A549 (cell line): Measurements from ENCODE around the gene NUMB. TPM values are rescaled to one million over a fixed set of nuclear protein-coding genes. Genes with fewer than 3 reads are reported as not detected.

Source experiments
- ATAC-seq, 2 experiments: fragments of 200-7000 bp in 1 of 2; fragments of >200 bp in 1 of 2; cut with Nextera tagmentation in 1 of 2; cut with Tn5 transposase in 1 of 2; 3 replicates each; pipeline versions ENCODE4 v1.8.0 to v1.9.1; 2018 to 2020; ENCODE audit warnings: mild to moderate bottlenecking in 1 of 2, moderate library complexity in 1 of 2
- CTCF ChIA-PET: fragments of 300-600 bp; sonication (Branson Sonifier 250); formaldehyde crosslinking; extraction: SDS; loops from one replicate; lab custom pipeline; 2021; ENCODE audit warnings: antibody characterized with exemption, inconsistent platforms; lab: Yijun Ruan, JAX
- POLR2A ChIA-PET: fragments of 350-600 bp; formaldehyde crosslinking; extraction: SDS; loops from one replicate; lab custom pipeline; 2021; ENCODE audit warnings: antibody characterized with exemption, inconsistent platforms; lab: Yijun Ruan, JAX
- DNase-seq, 2 experiments: peaks; one replicate each; pipeline versions ENCODE4 v3.0.0 to v3.0.0-alpha.2; 2011 to 2016; ENCODE audit warnings: low read depth in 1 of 2, low spot score in 1 of 2
- FAIRE-seq: peaks from 2 replicates; lab custom pipeline; 2011; peaks lifted over from hg19 to GRCh38; lab: Jason Lieb, UNC
- H3K27ac ChIP-seq, 2 experiments: fragments of >200 bp; sonication (Bioruptor Twin); formaldehyde crosslinking; 3 replicates each; pipeline ENCODE4 v1.5.1; 2016 to 2017
- H3K4me1 ChIP-seq: fragments of >200 bp; sonication (Bioruptor Twin); formaldehyde crosslinking; 3 replicates; pipeline ENCODE4 v1.6.1; 2016
- H3K4me2 ChIP-seq: fragments of >200 bp; sonication (Bioruptor Twin); formaldehyde crosslinking; 3 replicates; pipeline ENCODE4 v1.6.1; 2016
- H3K4me3 ChIP-seq: fragments of >200 bp; sonication (Bioruptor Twin); formaldehyde crosslinking; 3 replicates; pipeline ENCODE4 v1.5.1; 2016
- H3K9me3 ChIP-seq: fragments of >200 bp; sonication (Bioruptor Twin); formaldehyde crosslinking; 3 replicates; pipeline ENCODE4 v1.6.1; 2016
- BHLHE40 ChIP-seq: IDR thresholded peaks from 2 replicates; pipeline ENCODE4 v1.6.1; 2012; ENCODE audit warnings: low read depth, low read length, inconsistent platforms
- CBX2 ChIP-seq: fragments of 200-600 bp; sonication (generic); IDR thresholded peaks from 2 replicates; pipeline ENCODE4 v1.6.1; 2016; ENCODE audit warnings: low read depth, mild to moderate bottlenecking, borderline replicate concordance
- CBX8 ChIP-seq: fragments of 200-600 bp; sonication (generic); IDR thresholded peaks from 2 replicates; pipeline ENCODE4 v1.6.1; 2016
- CEBPB ChIP-seq, 2 experiments: fragments of >200 bp in 1 of 2; sonication (Bioruptor Twin) in 1 of 2; formaldehyde crosslinking in 1 of 2; IDR thresholded peaks; 2 replicates each; pipeline ENCODE4 v1.6.1; 2012 to 2016
- CHD2 ChIP-seq: fragments of 150-350 bp; IDR thresholded peaks from 2 replicates; pipeline ENCODE4 v1.6.1; 2014; ENCODE audit warnings: low read length; ENCODE audit not compliant: partially characterized antibody
- CHD4 ChIP-seq: fragments of 200-600 bp; sonication (generic); IDR thresholded peaks from 2 replicates; pipeline ENCODE4 v1.6.1; 2016; ENCODE audit warnings: antibody characterized with exemption, mild to moderate bottlenecking, borderline replicate concordance
- E2F6 ChIP-seq: IDR thresholded peaks from 2 replicates; pipeline ENCODE4 v1.6.1; 2012; ENCODE audit warnings: low read depth, borderline replicate concordance
- EHF ChIP-seq: fragments of 250-450 bp; sonication (Bioruptor Pico); IDR thresholded peaks from 2 replicates; pipeline ENCODE4 v1.5.0; 2020; ENCODE audit warnings: mild to moderate bottlenecking
- ESRRA ChIP-seq: fragments of 150-350 bp; IDR thresholded peaks from 2 replicates; pipeline ENCODE4 v1.6.1; 2014; ENCODE audit warnings: mild to moderate bottlenecking, low read length, borderline replicate concordance
- FOSL2 ChIP-seq, 2 experiments: fragments of 450-650 bp in 1 of 2; fragments of >200 bp in 1 of 2; sonication (Bioruptor Twin) in 1 of 2; formaldehyde crosslinking; IDR thresholded peaks; 2 replicates each; pipeline versions ENCODE4 v1.5.0 to v1.6.1; 2016 to 2020; ENCODE audit warnings: mild to moderate bottlenecking in 1 of 2, moderate library complexity in 1 of 2
- FOXS1 ChIP-seq: fragments of 250-450 bp; sonication (Bioruptor Pico); IDR thresholded peaks from 2 replicates; pipeline ENCODE4 v1.5.0; 2020; ENCODE audit warnings: mild to moderate bottlenecking, moderate library complexity
- HDAC2 ChIP-seq: fragments of 200-600 bp; sonication (generic); IDR thresholded peaks from 2 replicates; pipeline ENCODE4 v1.6.1; 2016
- HMGXB4 ChIP-seq: fragments of 250-450 bp; sonication (Bioruptor Pico); IDR thresholded peaks from 2 replicates; pipeline ENCODE4 v1.5.0; 2021; ENCODE audit warnings: mild to moderate bottlenecking, moderate library complexity, borderline replicate concordance
- HOXB5 ChIP-seq: fragments of 250-450 bp; sonication (Bioruptor Pico); IDR thresholded peaks from 2 replicates; pipeline ENCODE4 v1.5.0; 2020; ENCODE audit warnings: mild to moderate bottlenecking, moderate library complexity
- JUN ChIP-seq, 2 experiments: fragments of >200 bp; sonication (Bioruptor Twin); formaldehyde crosslinking; IDR thresholded peaks; 2 replicates in 1 of 2; 3 replicates in 1 of 2; pipeline ENCODE4 v1.6.1; 2016 to 2017
- KDM1A ChIP-seq: fragments of 200-600 bp; sonication (generic); IDR thresholded peaks from 2 replicates; pipeline ENCODE4 v1.6.1; 2016; ENCODE audit warnings: low read depth, mild to moderate bottlenecking
- KDM5A ChIP-seq: fragments of 200-600 bp; sonication (generic); IDR thresholded peaks from 2 replicates; pipeline ENCODE4 v1.6.1; 2016; ENCODE audit warnings: antibody characterized with exemption, mild to moderate bottlenecking
- NPAS2 ChIP-seq: fragments of 250-450 bp; sonication (Bioruptor Pico); IDR thresholded peaks from 2 replicates; pipeline ENCODE4 v1.8.0; 2022; ENCODE audit warnings: mild to moderate bottlenecking, moderate library complexity, borderline replicate concordance
- NR3C1 ChIP-seq: fragments of >200 bp; sonication (Bioruptor Twin); formaldehyde crosslinking; IDR thresholded peaks from 3 replicates; pipeline ENCODE4 v1.6.1; 2017
- PBX3 ChIP-seq: IDR thresholded peaks from 2 replicates; pipeline ENCODE4 v1.6.1; 2012
- RAD21 ChIP-seq, 2 experiments: fragments of >200 bp in 1 of 2; sonication (Bioruptor Twin) in 1 of 2; formaldehyde crosslinking in 1 of 2; IDR thresholded peaks in 1 of 2; conservative IDR thresholded peaks in 1 of 2; 2 replicates in 1 of 2; 3 replicates in 1 of 2; pipeline ENCODE4 v1.6.1; 2012 to 2018; ENCODE audit warnings: inconsistent platforms in 1 of 2
- RARB ChIP-seq: fragments of 250-450 bp; sonication (Bioruptor Pico); IDR thresholded peaks from 2 replicates; pipeline ENCODE4 v1.8.0; 2021; ENCODE audit warnings: mild to moderate bottlenecking, moderate library complexity
- RCOR1 ChIP-seq: fragments of 150-350 bp; IDR thresholded peaks from 2 replicates; pipeline ENCODE4 v1.6.1; 2014; ENCODE audit warnings: antibody characterized with exemption, low read length, low read depth
- RFX5 ChIP-seq: fragments of 450-650 bp; IDR thresholded peaks from 2 replicates; pipeline ENCODE4 v1.7.1; 2014; ENCODE audit warnings: antibody characterized with exemption, mild to moderate bottlenecking, moderate library complexity
- RNF2 ChIP-seq: fragments of 200-600 bp; sonication (generic); IDR thresholded peaks from 2 replicates; pipeline ENCODE4 v1.6.1; 2016; ENCODE audit warnings: low read depth, mild to moderate bottlenecking, antibody characterized with exemption, moderate library complexity, borderline replicate concordance
- SMC3 ChIP-seq: fragments of >200 bp; sonication (Bioruptor Twin); formaldehyde crosslinking; IDR thresholded peaks from 3 replicates; pipeline ENCODE4 v1.6.1; 2018; ENCODE audit warnings: inconsistent platforms
- TP53 ChIP-seq: fragments of 250-450 bp; sonication (Bioruptor Pico); IDR thresholded peaks from 2 replicates; pipeline ENCODE4 v1.5.0; 2021; ENCODE audit warnings: mild to moderate bottlenecking, moderate library complexity
- USF2 ChIP-seq: fragments of 450-650 bp; IDR thresholded peaks from 2 replicates; pipeline ENCODE4 v1.6.1; 2014; ENCODE audit warnings: antibody characterized with exemption
- ZC3H11A ChIP-seq: fragments of 450-650 bp; IDR thresholded peaks from 2 replicates; pipeline ENCODE4 v1.6.1; 2014; ENCODE audit warnings: antibody characterized with exemption, mild to moderate bottlenecking
- ZFP36 ChIP-seq: fragments of 450-650 bp; IDR thresholded peaks from 2 replicates; pipeline ENCODE4 v1.6.1; 2014; ENCODE audit warnings: borderline replicate concordance; ENCODE audit not compliant: partially characterized antibody
- WGBS: methylation state at CpG from one replicate; pipeline ENCODE4 v1.1.6; 2017; ENCODE audit errors: missing lambda C conversion rate; 5-methylcytosine and 5-hydroxymethylcytosine counted together
- polyA plus RNA-seq, 4 experiments: library from polyadenylated mRNA; depleted of rRNA in 3 of 4; stranded (reverse); fragments of >200 nt; fragmentation: RNase III in 1 of 4; extraction: RNeasy Plus Mini Kit Qiagen cat#74134 plus additional on column Dnase treatment in 1 of 4; gene quantifications; 2 replicates in 3 of 4; 3 replicates in 1 of 4; pipeline ENCODE4 v1.2.3, GENCODE V29; 2011 to 2017

The NUMB gene
- polyA plus RNA-seq, 2 of the 4 experiments (the other 2 are of a cell fraction), result 40.8 to 151 TPM

- no peak overlapping the region for H3K4me3 ChIP-seq
- DNase-seq, result no peak
- TF ChIP-seq CBX2, result no peak
- no peak for TF ChIP-seq NPAS2 (CRISPR knock-in tag)
- no peak for TF ChIP-seq HMGXB4
- TF ChIP-seq RNF2, result no peak
- TF ChIP-seq CHD2, result no peak
- no peak for TF ChIP-seq E2F6
- TF ChIP-seq CHD4, result no peak
- no peak for TF ChIP-seq USF2
- no peak for TF ChIP-seq RCOR1
- no peak for TF ChIP-seq SMC3
- TF ChIP-seq RFX5, result no peak
- no peak for TF ChIP-seq ZFP36
- TF ChIP-seq NR3C1, result no peak
- no peak for TF ChIP-seq RAD21 (conservative IDR thresholded peaks at IDR 0.05 in 1 of 2, IDR thresholded peaks at IDR 0.05 in 1 of 2)
- TF ChIP-seq FOSL2 (IDR thresholded peaks at IDR 0.05), result no peak
- no peak for TF ChIP-seq FOSL2 (CRISPR knock-in tag; IDR thresholded peaks at IDR 0.05)
- no peak for TF ChIP-seq EHF (CRISPR knock-in tag)
- TF ChIP-seq, all 56 proteins: peak for 0
- ChIA-PET POLR2A (no interaction called here), CTCF (interaction anchor here (0.6 to 2.3 kb wide), 5 partner anchors 10 to 306 kb away, joined by 3 to 6 read pairs (median 4); no protein-coding TSS in a partner anchor)
- Histone ChIP-seq H3K9me3 (no peaks in the 10 kb centered on the region), H3K27ac (no peak overlapping the region), H3K4me2 (no peak overlapping the region), H3K4me1 (0 out of 3 replicates have a peak, but pooled peaks cover 3% of the 10 kb centered on the region)
- WGBS, result 86% methylated on average over 15 of the region's 15 CpGs
- ATAC-seq, result no peak
- FAIRE-seq, result no peak
Observed at GRCh38 chr14:73478684-73479083, 20.3 kb upstream of the NUMB start.

- Histone ChIP-seq H3K27ac (no peak overlapping the region), H3K9me3 (no peaks in the 10 kb centered on the region), H3K4me1 (0 out of 3 replicates have a peak, but pooled peaks cover 3% of the 10 kb centered on the region), H3K4me2 (no peak overlapping the region), H3K4me3 (no peak overlapping the region)
- ATAC-seq (no peak), DNase-seq (no peak), FAIRE-seq (no peak)
- 77% methylated on average over 6 of the region's 6 CpGs for WGBS
- POLR2A ChIA-PET, result interaction anchor here (0.5 to 0.9 kb wide), 2 partner anchors 13 to 92 kb away, joined by 4 to 6 read pairs; partner anchors contain the start of gene RIOX1
- TF ChIP-seq CEBPB (IDR thresholded peaks at IDR 0.05) (peak in 1 of 2 experiments; percentile 60; a peak in 2 of 4 replicates), RARB (CRISPR knock-in tag) (no peak)
- CTCF ChIA-PET, result interaction anchor here (0.7 to 13.5 kb wide), 7 partner anchors 9 to 305 kb away, joined by 3 to 176 read pairs (median 3); no protein-coding TSS in a partner anchor
Observed at GRCh38 chr14:73477618-73478266, 19.4 kb upstream of the NUMB start.

- ATAC-seq (no peak; a peak in 1 of 6 replicates), FAIRE-seq (no peak), DNase-seq (no peak)
- Histone ChIP-seq H3K4me1 (0 out of 3 replicates have a peak, but pooled peaks cover 3% of the 10 kb centered on the region), H3K9me3 (no peaks in the 10 kb centered on the region), H3K4me3 (no peak overlapping the region), H3K4me2 (no peak overlapping the region), H3K27ac (no peak overlapping the region)
- 68% methylated on average over 3 of the region's 3 CpGs for WGBS
- CTCF ChIA-PET, result interaction anchor here (0.6 to 13.5 kb wide), 5 partner anchors 15 to 1735 kb away, joined by 3 to 176 read pairs (median 3); partner anchors contain the start of gene RIOX1
- POLR2A ChIA-PET, result no interaction called here
- TF ChIP-seq CBX8, result no peak
- TF ChIP-seq BHLHE40, result no peak
- TF ChIP-seq ZFP36, result no peak
- no peak for TF ChIP-seq PBX3
- TF ChIP-seq TP53 (CRISPR knock-in tag), result no peak
- no peak for TF ChIP-seq KDM1A
- TF ChIP-seq JUN (IDR thresholded peaks at IDR 0.05), result no peak
- TF ChIP-seq ESRRA, result no peak
- TF ChIP-seq HOXB5, result no peak
- no peak for TF ChIP-seq KDM5A
- no peak for TF ChIP-seq HDAC2
- no peak for TF ChIP-seq ZC3H11A
- no peak for TF ChIP-seq FOXS1
Observed at GRCh38 chr14:73476451-73476931, 18.1 kb upstream of the NUMB start.
